Measurements from ENCODE around the gene LIPE.

DNA sequence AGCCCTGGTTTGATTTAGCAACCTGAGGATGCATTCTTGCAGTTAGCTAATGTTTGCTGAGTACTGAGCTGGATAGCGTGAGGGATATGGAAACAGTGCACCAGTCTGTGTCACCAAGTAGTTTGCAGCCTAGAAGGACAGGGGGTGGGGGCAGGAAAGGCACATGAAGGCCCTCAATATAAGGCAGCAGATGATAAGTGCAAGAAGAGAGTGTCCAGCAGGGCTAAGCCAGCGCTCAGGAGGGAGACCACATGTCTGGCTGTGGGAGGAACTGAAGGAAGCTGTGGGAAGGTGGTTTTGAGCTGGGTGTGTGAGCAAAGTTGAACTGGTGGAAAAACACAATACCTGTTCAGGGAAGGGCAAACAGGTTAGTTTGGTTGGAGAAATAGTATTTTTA is 13.9 kb upstream of the LIPE start:
- TF ChIP-seq CTCF (IDR thresholded peaks at IDR 0.05; ENCODE audit: poor library complexity, severe bottlenecking), result no peak
- TF ChIP-seq POLR2AphosphoS5 (IDR thresholded peaks at IDR 0.05), result no peak

Data from neural cell (in vitro differentiated cells).